HG03442 (cell line): ENCODE results near the gene CMTM1.

Experiments
- ATAC-seq: cut with Tn5 transposase; IDR thresholded peaks from one replicate; pipeline ENCODE4 v1.9.1; 2021; ENCODE audit warnings: mild to moderate bottlenecking, moderate library complexity; ENCODE audit not compliant: unreplicated experiment

CMTM1 gene

GRCh38 chr16:66537236-66537635 lies 29.0 kb upstream of the CMTM1 start:
- ATAC-seq = no peak

DNA sequence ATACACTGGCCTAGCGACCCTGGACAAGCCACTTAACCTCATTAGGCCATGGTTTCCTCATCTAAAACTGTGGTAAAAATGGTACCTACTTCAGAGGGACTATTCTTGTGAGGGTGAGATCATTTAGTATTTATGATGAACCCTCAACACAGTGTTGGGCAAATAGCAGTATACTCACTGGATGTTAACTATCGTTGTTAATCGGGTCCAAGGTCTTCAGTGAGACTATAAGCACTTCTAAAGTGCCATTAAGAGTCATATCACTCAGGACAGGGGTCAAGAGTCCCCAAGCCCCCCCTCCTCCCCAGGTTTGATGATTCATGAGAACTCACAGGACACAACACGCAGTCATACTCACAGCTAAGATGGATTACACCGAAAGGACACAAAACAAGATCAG lies 27.3 kb upstream of the CMTM1 start:
- ATAC-seq = no peak

DNA sequence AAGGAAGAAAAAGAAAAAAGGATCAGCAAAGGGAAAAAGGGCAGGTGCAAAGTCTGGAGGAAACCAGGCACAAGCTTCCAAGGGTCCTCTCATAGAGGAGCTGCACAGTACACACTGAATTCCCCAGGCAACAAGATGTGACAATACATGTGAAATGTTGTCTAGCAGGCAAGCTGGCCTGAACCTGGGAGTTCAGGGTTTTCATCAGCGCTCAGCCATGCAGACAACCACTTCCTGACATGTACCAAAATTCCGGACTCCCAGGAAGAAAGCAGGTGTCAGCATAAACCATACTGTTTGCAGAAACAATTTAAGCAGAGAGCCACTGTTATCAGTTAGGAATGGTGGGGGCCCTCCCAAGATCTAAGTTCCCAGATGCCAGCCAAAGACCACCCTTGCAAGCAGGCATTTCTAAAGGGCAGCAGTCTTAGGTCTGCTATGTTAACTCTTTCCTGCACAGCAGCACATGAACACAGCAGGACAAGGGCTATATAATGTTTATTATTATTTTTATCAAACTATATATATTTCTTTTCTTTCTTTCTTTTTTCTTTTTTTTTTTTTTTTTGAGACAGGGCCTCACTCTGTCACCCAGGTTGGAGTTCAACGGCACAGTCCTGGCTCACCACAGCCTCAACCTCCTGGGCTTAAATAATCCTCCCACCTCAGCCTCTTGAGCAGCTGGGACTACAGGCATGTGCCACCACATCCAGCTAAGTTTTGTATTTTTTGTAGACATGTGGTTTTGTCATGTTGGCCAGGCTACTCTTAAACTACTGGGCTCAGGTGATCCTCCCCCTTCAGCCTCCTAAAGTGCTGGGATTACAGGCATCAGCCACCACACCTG lies 26.4 kb upstream of the CMTM1 start:
- ATAC-seq = peak; percentile 84

GRCh38 chr16:66541388-66542355 lies 24.6 kb upstream of the CMTM1 start:
- ATAC-seq = no peak

DNA sequence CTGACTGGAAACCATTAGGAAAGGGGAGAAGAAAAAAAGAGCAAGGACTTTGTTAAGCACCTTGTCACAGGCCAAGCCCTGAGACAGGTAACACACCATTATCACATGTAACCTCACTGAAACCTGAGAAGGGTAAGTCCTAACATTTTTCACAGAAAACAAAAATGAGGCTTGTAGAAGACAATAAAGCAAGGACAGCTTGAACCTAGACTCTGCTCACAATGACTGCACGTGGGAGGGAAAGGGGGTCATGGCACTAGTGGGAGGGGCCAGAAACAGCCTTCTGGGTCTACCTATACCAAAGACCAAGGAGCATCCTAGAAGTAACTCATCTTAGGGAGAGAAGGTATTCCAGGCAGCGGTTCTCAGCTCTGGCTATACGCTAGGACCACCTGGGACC lies 23.8 kb upstream of the CMTM1 start:
- no peak for ATAC-seq

GRCh38 chr16:66543541-66543940 lies 22.7 kb upstream of the CMTM1 start:
- ATAC-seq = no peak

GRCh38 chr16:66544016-66544757 lies 22.1 kb upstream of the CMTM1 start:
- ATAC-seq = no peak

- ATAC-seq = no peak
Observed at GRCh38 chr16:66547101-66547989, 18.9 kb upstream of the CMTM1 start.

- no peak for ATAC-seq
Observed at GRCh38 chr16:66548068-66548467, 18.2 kb upstream of the CMTM1 start.

GRCh38 chr16:66548868-66549267 lies 17.4 kb upstream of the CMTM1 start:
- no peak for ATAC-seq

GRCh38 chr16:66549284-66550131 lies 16.7 kb upstream of the CMTM1 start, which contains the start of gene TK2:
Gene TK2 (minus strand): TSS chr16:66550122. CDS start chr16:66550061, 61 bp downstream.
- peak; percentile 30 for ATAC-seq

DNA sequence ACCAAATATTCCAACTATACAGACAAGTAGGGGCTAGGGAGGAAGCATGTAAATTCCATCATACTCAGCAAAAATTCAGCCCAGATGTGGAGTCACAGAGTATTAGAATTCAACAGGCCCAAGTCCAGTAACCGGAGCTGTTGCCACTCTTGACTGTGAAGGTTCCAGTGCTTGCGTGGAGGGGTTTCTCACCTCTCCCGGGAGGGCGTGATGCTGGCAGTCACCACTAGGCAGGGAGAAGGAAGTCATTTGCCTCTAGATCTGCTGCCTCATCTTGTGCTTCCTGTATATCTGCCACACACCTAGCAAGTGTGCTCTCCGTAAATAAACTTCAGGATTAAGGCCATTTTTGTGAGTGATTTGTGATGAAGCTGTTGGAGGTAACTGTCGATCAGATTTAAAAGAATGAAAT lies 14.9 kb upstream of the CMTM1 start:
- ATAC-seq = no peak

DNA sequence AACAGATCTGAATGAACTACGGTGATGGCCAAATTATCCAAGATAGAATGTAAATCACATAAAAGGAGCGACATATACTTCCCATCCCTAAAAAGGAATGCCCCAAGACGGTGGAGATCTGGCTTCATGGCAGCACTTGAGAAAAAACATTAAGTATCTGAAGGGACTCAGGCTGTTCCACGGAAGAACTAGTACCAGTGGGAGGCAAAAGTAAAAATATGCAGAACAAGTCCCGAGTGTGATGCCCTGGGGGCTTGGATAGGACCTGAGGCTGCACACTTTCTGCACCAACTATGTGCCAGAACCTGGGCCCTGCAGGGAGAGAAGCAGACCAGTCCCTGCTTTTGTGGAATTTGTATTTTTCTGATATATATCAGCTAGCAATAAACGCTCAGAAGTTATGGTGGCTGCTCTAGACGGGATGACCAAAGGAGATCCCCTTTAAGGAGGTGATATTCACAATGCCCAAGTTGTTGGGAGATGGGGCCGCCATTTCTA lies 14.4 kb upstream of the CMTM1 start:
- peak; percentile 2 for ATAC-seq

- peak; percentile 72 for ATAC-seq
Observed at GRCh38 chr16:66552286-66553177, 13.7 kb upstream of the CMTM1 start, which contains the start of gene CKLF. Gene CKLF (plus strand): TSS chr16:66552576. CDS start chr16:66552716, 140 bp downstream.

DNA sequence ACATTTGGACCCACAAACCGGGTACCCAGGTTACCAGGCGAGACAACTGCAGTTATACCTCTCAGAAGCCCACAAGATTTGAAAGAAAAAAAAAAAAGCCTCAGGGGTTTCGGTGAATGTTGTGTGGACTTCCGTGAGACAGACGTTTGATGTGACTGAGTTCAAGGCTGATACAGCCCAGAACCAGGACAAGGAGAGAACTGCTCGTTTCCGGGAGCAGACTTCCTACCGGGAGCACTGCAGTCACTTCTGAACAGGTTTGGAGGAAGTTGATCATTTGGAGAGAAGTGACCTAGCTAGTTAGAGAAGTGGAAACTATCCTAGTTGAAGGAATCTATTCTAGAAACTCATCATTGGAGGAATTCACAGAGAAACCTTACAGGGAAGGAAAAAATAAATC lies 13.0 kb upstream of the CMTM1 start:
- no peak for ATAC-seq

DNA sequence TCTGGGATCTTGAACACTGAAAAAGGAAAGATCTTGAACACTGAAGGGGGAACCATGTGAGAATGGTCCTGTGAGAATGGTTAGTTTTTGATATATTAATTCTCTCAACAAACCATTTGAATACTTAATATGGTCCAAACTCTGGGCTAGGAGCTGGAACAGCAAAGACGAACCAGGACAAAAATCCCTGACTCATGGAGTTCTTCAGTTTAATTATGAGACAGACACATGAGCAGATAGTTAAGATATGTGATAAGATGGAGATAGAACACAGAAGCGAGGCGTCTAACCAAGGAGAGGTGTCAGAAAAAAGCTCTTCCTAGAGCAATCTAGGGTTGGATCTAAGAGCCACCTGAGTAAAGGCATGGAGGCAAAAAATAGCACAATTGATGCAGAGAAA lies 12.2 kb upstream of the CMTM1 start:
- no peak for ATAC-seq

DNA sequence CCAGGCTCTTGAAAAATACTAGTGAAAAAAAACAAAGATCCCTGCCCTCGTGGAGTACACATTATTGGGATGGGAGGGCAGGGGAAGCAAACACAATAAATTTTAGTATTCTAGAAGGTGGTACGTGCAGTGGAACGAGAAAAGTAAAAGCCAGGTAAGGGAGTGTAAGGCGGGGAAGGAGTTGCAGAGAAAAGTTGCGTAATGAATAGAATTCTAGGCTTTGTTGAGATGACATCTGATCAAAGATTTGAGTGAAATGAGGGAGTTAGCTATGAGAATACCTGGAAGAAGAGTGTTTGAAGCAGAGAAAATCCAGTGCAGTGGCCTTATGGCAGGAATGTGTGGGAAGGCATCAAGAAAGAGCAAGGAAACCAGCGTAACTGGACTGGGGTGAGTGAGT lies 11.7 kb upstream of the CMTM1 start:
- no peak for ATAC-seq

GRCh38 chr16:66560107-66560506 lies 6.1 kb upstream of the CMTM1 start:
- no peak for ATAC-seq
